ENCODE measurements around the gene BNIP5.

DNA sequence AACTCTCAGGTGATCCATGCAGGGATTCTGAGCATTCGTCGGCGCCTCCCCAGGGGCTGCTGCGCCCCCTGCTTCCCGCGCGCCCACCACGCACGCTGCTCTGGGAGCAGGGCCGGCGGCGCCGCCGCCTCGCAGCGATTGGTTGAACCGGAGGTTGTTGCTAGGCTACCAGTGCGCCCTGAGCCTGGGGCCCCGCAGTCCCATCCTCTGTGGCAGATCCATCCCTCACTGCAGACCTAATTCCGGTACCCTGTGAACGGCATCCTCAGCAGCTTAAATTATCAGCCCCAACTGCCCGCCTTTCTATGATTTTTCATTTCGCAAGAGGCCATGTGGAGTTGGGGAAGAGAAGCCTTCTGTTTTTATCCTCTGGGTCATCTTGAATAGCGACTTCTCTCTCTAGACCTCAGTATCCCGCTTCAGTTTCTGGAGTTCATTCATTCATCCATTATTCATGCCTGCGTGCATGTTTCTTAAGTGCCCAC lies 51.5 kb downstream of the BNIP5 start:
- TF ChIP-seq CTCF (conservative IDR thresholded peaks at IDR 0.05; ENCODE audit: low read depth, low read length) (no peak), EZH2 (IDR thresholded peaks at IDR 0.05; ENCODE audit: borderline replicate concordance, low read depth, low read length, poor library complexity, severe bottlenecking) (no peak)
